Mesothelial cell of epicardium (in vitro differentiated cells): ENCODE data around the gene SREK1IP1. TPM values are rescaled to one million over a fixed set of nuclear protein-coding genes. Genes with fewer than 3 reads are reported as not detected.

ENCODE experiments used
- DNase-seq, 2 experiments: peaks; one replicate each; pipeline ENCODE4 v3.0.0; 2021; ENCODE audit warnings: low spot score in 2 of 2; ENCODE audit not compliant: unreplicated experiment in 2 of 2
- H3K27ac Mint-ChIP-seq: 2 replicates; pipeline ENCODE4 v1.8.0; 2021; ENCODE audit warnings: mixed read lengths
- H3K27me3 Mint-ChIP-seq: 2 replicates; pipeline ENCODE4 v1.8.0; 2021; ENCODE audit warnings: low read depth, mixed read lengths
- H3K36me3 Mint-ChIP-seq: 2 replicates; pipeline ENCODE4 v1.8.0; 2021; ENCODE audit warnings: mixed read lengths
- H3K4me1 Mint-ChIP-seq: 2 replicates; pipeline ENCODE4 v1.8.0; 2021; ENCODE audit warnings: mixed read lengths
- H3K4me3 Mint-ChIP-seq: 2 replicates; pipeline ENCODE4 v1.8.0; 2021; ENCODE audit warnings: mild to moderate bottlenecking, moderate library complexity, mixed read lengths
- H3K9me3 Mint-ChIP-seq: 2 replicates; pipeline ENCODE4 v1.8.0; 2021; ENCODE audit warnings: mixed read lengths
- total RNA-seq: library from RNA; stranded (reverse); gene quantifications from 3 replicates; pipeline ENCODE4 v1.2.1, GENCODE V29; 2021
- TF ChIP-seq, protein P1 (sequence below): fragments of 200-600 bp; sonication (generic); IDR thresholded peaks from one replicate; pipeline ENCODE4 v1.5.0; 2021; ENCODE audit warnings: antibody characterized with exemption; ENCODE audit not compliant: unreplicated experiment

SREK1IP1 gene
- total RNA-seq, 1 donor from 2014 or later: 20.9 TPM

DNA sequence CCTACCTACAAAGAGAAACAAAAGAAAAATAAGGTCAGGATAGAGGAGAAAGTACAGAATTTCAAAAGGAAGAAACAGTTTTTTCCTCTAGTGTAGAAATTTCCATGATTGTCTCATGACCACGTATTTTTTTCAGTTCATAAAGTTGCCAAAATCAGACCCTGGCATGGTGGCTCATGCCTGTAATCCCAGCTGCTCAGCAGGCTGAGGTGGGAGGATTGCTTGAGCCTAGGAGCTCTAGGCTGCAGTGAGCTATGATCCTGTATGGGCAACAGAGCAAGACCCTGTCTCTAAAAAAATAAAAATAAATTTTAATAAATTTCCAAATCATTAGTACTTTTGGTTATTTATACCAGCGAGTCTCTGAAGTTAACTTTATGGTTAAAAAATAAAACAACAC lies 38.0 kb upstream of the SREK1IP1 start:
- no peaks in the 10 kb centered on the region for H3K27me3 Mint-ChIP-seq
- TF ChIP-seq, protein P1, sequence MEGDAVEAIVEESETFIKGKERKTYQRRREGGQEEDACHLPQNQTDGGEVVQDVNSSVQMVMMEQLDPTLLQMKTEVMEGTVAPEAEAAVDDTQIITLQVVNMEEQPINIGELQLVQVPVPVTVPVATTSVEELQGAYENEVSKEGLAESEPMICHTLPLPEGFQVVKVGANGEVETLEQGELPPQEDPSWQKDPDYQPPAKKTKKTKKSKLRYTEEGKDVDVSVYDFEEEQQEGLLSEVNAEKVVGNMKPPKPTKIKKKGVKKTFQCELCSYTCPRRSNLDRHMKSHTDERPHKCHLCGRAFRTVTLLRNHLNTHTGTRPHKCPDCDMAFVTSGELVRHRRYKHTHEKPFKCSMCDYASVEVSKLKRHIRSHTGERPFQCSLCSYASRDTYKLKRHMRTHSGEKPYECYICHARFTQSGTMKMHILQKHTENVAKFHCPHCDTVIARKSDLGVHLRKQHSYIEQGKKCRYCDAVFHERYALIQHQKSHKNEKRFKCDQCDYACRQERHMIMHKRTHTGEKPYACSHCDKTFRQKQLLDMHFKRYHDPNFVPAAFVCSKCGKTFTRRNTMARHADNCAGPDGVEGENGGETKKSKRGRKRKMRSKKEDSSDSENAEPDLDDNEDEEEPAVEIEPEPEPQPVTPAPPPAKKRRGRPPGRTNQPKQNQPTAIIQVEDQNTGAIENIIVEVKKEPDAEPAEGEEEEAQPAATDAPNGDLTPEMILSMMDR: no peak
- H3K36me3 Mint-ChIP-seq: peaks cover 10% of the 10 kb centered on the region
- H3K4me3 Mint-ChIP-seq: no peak overlapping the region
- no peaks in the 10 kb centered on the region for H3K9me3 Mint-ChIP-seq
- H3K27ac Mint-ChIP-seq: no peak overlapping the region
- no peaks in the 10 kb centered on the region for H3K4me1 Mint-ChIP-seq
- DNase-seq: no peak

DNA sequence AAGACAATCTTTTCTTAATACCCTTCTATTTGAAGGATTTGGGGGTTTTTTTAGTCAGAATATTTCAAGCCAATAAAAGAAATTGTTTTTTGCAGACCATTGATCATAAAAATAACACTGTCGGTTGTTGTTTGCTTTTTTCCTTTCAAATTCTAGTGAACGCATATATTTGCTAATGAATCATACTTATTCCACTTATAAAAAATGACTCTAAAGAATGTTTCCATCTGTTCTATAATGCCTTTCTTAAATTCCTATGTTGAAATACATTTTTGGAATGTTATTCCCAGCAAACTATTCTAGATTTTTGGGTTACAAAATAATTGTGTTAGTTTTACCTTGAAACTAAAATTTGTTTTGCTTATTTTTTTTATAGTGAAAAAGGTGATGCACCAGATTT lies 32.4 kb upstream of the SREK1IP1 start:
- H3K27ac Mint-ChIP-seq: no peak overlapping the region
- TF ChIP-seq, protein P1: no peak
- H3K4me3 Mint-ChIP-seq: no peak overlapping the region
- H3K9me3 Mint-ChIP-seq: no peaks in the 10 kb centered on the region
- DNase-seq: no peak
- H3K27me3 Mint-ChIP-seq: no peaks in the 10 kb centered on the region
- H3K36me3 Mint-ChIP-seq: peaks cover 3% of the 10 kb centered on the region
- H3K4me1 Mint-ChIP-seq: no peaks in the 10 kb centered on the region

DNA sequence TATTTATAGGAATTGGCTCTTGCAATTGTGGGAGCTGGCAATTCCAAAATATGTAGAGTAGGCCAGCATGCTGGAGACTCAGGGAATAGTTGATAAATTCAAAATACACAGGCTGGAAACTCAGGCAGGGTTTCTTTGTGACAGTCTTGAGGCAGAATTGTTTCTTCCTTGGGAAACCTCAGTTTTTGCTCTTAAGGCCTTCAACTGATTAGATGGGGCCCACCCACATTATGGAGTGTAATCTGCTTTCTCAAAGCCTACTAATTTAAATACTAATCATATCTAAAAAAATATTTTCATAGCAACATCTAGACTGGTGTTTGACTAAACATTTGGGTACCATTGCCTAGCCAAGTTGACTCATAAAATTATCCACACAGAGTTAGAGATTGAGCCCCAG lies 27.8 kb upstream of the SREK1IP1 start:
- peaks cover 3% of the 10 kb centered on the region for H3K36me3 Mint-ChIP-seq
- TF ChIP-seq, protein P1: no peak
- no peaks in the 10 kb centered on the region for H3K27me3 Mint-ChIP-seq
- H3K9me3 Mint-ChIP-seq: no peaks in the 10 kb centered on the region
- no peak overlapping the region for H3K4me3 Mint-ChIP-seq
- DNase-seq: no peak
- peaks cover 4% of the 10 kb centered on the region for H3K4me1 Mint-ChIP-seq
- no peak overlapping the region for H3K27ac Mint-ChIP-seq

DNA sequence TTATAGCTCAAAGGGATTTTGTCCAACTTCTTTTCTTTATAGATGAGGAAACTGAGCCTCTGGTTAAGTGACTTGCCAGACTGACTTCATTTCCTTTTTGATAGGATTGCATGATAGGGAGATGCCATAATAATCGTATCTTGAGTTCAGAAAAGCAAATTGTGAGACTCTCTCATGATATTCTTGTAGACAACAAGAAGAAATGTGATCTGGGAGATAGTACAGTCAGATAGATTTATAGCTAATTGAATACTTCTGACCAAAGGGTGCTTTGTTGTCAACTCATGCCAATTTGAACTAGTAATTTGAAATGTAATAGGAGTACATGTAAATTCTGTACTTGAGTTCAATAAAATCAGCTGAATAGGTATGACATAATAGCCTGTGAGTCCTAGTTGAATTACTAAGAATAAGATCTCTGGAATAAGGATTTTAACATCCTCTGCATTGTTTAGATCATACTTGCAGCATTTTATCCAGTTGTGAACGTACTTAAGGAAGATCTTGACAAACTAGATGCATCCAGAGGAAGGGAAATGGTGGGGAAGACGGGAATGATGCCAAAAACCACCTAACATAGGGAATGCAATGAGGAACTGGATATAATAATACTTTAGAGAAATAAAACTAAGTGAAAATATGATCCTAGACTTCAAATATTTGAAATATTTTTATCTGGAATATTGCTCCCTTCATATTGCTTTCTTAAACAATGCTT lies 25.7 kb upstream of the SREK1IP1 start:
- Mint-ChIP-seq H3K27ac (no peak overlapping the region), H3K9me3 (no peaks in the 10 kb centered on the region), H3K4me1 (peaks cover 4% of the 10 kb centered on the region), H3K27me3 (no peaks in the 10 kb centered on the region), H3K4me3 (no peak overlapping the region), H3K36me3 (peaks cover 5% of the 10 kb centered on the region)
- no peak for DNase-seq
- TF ChIP-seq, protein P1: no peak

DNA sequence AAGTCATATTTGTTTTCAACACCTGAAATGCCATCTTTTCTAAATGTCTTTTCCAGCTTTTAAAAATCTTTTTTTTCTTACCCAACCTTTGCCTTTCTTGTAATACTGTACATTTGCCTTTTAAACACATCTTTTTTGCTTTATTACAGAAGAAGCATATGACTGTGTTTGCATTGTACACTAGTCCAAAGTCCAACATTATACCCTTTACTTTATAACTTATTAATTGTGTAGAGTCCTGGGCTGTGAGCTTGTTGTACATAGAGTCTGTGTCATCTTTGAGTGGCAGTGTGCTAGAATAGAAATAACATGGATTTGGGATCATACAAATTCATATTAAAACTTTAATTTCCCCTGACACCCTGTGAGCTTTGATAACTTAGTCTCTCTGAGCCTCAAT lies 24.0 kb upstream of the SREK1IP1 start:
- peaks cover 3% of the 10 kb centered on the region for H3K36me3 Mint-ChIP-seq
- no peaks in the 10 kb centered on the region for H3K27me3 Mint-ChIP-seq
- no peak for DNase-seq
- peaks cover 4% of the 10 kb centered on the region for H3K4me1 Mint-ChIP-seq
- TF ChIP-seq, protein P1: no peak
- H3K27ac Mint-ChIP-seq: no peak overlapping the region
- no peak overlapping the region for H3K4me3 Mint-ChIP-seq
- no peaks in the 10 kb centered on the region for H3K9me3 Mint-ChIP-seq

DNA sequence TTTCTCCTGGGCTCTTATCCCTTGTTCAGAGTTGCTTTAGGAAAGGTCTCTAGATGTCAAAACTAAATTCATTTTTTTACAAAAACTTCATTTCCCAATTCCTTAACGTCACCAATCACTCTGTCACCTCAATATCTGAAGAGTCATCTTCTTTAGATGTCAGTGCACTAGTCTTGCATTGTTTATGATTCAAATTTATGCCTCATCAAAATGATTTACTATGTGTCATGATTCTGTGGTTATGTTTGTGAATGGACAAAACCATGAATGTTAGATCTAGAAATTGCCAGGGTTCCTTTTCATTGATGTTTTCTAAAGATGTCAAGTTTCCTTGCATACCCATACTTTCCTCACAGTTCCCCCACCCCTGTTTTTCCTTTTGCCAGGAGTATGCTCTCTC lies 21.7 kb upstream of the SREK1IP1 start:
- peaks cover 4% of the 10 kb centered on the region for H3K4me1 Mint-ChIP-seq
- no peak overlapping the region for H3K27ac Mint-ChIP-seq
- no peak overlapping the region for H3K4me3 Mint-ChIP-seq
- H3K27me3 Mint-ChIP-seq: no peaks in the 10 kb centered on the region
- H3K36me3 Mint-ChIP-seq: peaks cover 7% of the 10 kb centered on the region
- TF ChIP-seq, protein P1: no peak
- no peak for DNase-seq
- no peaks in the 10 kb centered on the region for H3K9me3 Mint-ChIP-seq
